Measurements from ENCODE around the gene PCGF5.
"Not testable (repeated sequence)": the region's sequence is repeated elsewhere in the genome, so short reads cannot be mapped to it uniquely, and the experiment has no call there.

The PCGF5 gene

DNA sequence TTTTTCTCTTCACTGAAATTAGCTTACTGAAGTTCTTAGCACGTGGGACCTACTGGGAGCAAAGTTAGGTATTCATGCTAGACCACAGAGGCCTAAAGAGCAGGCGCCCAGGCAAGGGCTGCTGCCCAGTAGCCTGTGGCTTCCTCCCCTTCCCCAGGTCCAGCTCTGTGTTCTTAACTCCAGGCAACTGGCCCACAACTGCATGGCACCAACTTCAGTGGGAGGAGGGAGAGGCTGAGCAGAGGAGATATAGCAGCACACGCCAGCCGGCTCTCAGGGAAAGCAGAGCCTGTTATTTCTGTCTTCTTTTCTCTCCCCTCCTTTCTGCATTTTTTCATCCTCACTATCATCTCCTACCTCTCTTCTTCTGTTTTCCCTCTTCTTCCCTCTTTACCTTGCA, 67.4 kb downstream of the PCGF5 start:
- no peak for DNase-seq

DNA sequence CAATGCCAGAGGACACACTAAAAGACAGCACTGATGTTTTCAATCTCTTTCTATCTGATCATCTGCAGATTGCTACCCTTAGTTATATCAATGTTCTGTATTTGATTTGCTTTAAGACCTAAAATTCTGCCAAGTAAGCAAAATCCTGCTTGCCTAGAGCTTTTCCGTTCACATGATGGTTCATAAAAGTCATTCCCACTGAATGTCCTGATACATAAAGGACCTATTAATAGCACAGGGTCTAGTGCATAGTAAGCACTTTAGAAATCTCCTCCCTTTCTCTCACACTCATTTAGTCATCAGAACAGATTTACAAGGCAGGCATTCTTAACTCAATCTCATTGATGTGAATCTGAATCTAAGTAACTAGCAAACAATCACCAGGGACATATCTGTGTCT, 68.8 kb downstream of the PCGF5 start:
- DNase-seq = no peak

DNA sequence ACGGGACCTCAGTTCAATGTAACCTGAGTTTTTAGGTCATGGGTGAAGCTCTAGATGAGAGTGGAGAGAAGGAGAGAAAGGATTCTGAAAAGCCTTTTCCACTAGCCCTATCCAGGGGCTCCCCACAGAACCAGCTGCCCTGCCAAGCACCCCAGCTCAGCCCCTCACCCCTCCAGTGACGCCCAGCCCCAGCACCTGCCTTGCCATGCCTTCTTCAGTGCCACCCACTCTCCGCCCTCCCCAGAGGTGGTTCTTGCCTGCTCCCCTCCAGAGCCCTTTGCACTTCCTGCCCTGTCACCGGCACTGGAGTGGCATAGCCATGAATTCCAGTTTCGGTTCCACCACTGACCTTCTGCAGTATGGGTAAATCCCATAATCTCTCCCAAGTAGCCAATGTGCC, 70.1 kb downstream of the PCGF5 start:
- DNase-seq = no peak

DNA sequence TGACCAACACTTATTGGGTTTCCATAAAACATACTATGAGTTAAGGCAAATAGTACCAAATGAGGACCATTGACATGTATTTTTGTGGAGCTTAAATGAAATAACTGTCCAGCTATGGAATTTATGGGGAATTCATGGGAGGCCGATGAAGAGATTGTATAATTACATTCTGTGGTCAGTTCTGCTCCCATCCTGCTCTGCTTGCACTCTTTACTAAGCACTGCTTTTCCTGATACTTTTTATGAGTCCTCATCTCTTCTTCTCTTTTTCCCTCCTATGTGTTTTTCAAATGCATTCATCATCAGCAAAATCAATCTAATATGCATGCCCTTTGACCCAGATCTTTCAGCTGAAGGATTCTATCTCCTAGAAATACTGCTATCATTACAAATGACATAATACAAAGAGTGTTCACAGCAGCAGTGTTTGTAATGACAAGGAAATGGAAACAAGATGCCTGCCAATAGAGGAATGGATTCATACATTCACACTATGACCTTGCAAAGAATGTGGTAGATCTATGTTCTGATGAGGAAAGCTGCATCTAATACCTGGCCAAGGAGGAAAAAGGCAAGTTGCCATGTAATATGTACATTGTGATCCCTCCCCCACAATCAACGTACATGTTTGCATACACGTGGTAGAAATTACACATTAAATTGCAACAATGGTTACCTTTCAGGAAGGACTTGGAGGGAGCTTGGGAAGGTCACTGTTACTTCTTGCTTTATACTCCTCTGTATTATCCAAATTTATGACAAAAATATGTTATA, 73.9 kb downstream of the PCGF5 start:
- no peak for DNase-seq

DNA sequence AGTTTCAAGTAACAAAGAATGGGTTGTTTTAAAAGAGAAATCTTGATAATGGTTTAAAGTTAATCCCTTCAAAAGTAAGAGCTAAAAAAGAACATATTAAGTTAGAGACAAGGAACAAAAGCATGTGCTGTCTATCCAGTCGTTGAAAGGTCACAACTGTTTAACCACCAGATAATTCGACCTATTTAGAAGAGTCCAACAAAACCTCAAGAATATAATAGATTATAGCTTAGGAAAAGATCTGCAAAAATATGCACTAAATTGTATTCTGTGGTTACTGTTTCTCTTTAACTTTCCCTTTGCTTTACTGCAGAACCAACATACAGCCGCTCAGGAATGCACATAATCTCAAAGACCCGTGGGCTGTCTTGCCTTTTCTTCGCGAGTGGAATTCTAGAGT, 74.9 kb downstream of the PCGF5 start:
- no peak for DNase-seq

DNA sequence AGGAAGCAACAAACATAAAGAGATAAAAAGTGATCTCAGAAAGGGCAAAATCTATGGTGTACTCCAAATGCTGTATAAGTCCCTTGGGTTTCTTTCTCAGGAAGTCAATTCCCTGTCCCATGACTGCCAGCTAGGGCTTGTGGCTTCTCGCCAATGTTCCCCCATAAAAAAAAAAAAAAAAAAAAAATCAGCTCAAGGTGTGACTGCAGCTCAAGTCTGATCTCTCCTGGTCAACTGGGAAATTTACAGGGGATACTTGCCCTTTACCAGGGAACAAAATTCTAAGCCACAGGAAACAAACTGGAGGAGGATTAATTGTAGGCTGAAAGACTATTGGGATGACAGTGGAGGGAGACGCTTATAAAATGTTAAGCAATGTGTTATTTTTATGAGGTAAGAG, 76.0 kb downstream of the PCGF5 start:
- DNase-seq = no peak

DNA sequence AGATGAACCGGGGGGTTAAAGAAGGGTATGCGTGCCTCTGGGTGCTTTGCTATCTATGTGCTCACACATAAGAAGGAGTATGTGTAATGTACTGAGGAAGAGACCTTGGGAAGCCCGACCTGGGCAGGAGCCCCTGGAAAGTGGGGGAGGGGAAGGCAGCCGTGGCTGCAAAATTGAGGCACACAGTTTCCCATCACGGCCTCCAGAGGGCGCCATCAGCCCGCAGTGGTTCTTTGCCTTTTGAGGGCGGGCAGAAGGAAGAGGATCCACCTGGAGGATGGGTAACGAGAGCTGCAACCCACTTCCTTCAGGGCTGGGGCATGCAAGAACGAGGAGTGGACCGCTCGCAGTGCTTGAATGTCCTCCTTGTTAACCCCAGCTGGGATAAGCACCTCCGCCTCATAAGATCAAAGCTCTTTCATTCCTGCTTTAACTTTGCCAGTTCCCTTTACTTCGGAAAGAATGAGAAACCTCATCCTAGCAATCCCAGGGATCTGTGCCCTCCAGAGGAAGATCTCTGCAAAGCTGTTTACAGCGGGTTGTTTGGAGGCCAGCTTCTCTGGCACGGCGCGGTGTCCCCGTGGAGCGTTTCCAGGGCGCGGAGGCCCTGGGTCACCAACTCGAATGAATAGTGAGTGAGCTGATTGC, 77.9 kb downstream of the PCGF5 start:
- DNase-seq = peak; percentile 39

DNA sequence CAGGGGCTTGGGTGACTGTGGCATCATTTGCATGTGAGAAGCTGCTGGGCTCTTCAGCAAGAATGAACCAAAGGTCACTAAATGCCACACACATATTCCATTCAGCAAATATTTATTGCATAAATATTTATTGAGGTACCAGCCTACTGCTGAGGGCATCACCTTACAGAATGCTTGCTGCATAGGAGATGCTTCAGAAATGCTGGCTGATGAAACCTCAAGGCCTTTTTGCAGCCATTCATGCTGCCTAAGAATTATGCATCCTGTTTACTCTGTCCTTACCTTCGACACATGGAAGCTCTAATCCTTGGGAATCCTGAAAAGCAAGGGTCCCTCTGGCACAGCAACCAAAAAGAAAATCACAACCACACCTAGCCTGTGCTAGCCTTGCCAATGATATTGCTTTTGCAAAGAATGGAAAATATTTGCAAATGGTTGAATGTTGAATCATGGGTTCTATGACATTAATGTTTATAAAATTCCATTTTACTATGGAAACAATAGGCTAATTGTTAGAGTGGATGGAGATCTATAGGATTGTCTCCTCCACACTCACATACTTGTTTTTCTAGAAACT, 79.6 kb downstream of the PCGF5 start:
- DNase-seq = no peak

DNA sequence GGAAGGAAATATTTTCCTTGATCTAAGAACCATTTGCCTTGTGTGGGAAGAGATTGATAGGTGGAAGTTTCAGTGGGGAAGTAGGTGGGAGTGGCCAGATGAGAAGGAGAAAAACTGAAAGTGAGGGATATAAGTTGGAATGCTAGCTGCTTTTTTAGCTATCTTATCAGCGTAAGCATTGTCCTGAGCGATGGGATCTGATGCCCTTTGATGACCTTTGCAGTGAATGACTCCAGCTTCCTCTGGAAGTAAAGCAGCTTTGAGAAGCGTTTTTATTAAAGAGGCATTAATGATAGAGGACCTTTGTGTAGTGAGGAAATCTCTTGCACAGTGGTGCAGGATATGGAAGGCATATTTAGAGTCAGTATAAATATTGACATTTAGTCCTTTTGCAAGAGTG, 82.5 kb downstream of the PCGF5 start:
- DNase-seq = not testable (repeated sequence)

DNA sequence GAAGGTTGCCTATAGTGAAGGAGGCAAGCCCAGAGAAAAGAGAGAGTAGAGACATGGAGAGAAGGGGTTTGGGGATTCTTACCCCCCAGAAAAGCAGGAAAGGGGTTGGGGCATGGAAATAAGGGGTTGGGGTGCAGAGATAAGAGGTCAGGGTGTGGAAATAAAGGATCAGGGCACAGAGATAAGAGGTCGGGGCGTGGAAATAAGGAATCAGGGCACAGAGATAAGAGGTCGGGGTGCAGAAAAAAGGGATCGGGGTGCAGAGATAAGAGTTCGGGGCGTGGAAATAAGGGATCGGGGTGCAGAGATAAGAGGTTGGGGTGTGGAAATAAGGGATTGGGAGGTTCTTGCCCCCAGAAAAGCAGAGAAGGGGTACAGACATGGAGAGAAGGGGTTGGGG, 85.5 kb downstream of the PCGF5 start:
- DNase-seq = not testable (repeated sequence)

DNA sequence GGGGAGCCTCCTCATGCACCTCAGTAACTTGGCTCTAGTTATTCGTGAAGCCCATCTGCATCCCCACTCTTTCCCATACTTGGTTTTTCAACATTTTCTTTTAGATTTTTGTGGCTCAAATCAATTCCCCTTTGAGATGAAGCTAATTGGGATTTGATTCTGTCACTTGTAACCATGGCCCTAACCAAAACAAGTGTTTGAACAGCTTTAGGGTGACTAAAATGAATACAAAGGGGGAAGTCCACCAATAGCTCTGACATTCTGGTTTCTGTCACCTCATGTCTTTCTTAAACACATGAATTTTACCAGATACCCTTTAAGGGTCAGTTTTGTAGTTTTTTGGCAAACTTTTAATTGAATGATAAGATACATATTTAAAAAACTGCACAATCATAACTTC, 87.0 kb downstream of the PCGF5 start:
- DNase-seq = no peak

DNA sequence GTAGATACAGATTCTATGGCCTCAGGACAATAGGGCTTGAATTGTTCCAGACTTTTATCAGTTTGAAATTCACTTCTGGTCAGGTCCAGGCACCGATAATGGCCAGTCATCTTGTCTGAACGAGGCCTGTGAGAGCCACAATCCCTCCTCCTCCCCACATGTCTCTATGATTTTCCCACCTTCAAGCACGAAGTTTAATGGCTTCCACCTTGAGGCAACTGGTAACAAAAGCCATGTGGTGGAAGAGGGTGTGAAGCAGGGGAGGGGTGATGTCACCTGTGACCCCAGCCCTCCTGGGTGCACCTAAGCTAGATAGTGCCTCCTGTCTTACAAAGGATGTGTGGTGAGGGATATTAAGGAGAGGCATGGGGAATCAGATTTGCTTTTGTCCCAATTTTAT, 89.2 kb downstream of the PCGF5 start:
- DNase-seq = no peak

DNA sequence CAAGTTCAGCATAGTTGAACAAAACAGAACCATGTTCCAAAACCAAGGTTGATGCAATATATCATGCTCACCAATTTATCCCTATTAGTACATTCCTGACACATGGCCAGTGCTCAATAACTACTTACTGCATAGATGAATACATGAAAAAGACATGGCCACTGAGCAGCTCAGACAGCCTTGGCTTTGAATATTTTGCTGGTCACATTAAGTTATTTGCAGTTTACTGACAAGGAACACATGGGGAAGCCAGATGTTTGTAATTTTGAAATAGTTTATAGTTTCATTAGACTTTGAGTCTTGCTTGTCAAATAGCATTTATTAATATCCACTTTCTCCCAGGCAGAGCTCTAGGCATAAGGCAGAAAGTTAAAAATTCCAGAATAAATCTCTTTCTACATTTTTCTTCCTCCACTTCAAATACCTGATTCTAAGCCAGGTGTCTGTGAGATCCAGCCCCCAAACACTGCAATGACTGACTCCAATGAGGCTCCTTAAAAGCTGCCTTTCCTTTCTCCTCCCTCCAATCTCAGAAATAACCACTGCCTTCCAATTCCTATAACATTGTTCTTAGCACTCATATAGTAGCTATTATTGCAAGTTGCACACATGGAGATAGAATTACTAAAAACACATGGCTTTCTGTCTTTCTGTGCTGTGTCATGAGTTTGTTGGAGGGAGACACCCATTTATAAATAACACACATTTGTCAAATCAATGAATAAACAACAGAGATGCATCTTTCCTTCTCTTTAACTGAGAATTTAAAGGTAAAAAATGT, 91.3 kb downstream of the PCGF5 start:
- DNase-seq = no peak

DNA sequence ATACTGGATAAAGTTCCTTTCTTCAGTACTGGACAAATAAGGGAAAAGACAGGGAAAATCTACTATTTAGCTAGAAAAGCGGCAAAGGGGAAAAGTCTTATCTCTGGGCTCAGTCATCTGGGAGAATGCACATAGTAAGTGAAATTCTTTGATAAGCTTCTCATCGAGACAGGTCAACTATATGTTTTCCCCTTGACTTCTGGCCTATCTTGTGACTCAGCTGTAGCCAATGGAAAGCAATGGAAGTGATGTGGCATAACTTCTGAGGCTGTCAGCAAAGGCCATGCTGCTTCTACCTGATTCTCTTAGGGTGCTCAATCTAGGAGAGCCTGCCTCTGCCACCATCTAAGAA, 91.9 kb downstream of the PCGF5 start:
- no peak for DNase-seq

DNA sequence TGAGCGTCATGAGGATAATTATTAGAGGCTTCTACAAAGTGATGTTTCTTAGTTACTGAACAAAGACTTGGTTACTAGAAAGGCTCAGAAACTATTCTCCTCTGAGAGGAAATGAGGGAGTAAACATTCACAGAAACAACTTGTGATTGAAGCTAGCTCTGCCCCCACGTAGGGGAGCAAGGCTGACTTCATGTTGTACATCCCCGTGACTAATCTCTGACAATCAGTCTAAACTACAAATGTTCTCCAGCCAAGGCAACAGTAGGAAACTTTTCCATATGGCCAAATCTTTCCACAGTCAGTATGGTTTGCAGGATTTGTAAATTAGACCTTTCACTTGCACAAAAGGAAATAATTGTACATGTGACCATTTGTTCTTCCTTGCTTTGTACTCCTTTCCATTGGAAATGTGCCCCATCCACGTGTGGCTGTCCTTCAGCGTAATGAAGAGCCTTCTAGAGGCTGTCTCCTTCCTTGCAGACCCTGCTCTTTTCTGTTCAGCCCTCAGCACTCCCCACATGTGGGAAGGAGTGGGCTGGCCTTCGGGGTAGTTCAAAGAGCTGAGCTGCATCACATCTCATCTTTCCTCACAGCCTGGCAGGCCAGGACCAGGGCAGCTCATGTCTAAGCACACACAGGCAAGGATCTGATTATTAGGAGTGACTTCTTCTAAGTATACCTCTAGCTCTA, 93.5 kb downstream of the PCGF5 start:
- DNase-seq = no peak

DNA sequence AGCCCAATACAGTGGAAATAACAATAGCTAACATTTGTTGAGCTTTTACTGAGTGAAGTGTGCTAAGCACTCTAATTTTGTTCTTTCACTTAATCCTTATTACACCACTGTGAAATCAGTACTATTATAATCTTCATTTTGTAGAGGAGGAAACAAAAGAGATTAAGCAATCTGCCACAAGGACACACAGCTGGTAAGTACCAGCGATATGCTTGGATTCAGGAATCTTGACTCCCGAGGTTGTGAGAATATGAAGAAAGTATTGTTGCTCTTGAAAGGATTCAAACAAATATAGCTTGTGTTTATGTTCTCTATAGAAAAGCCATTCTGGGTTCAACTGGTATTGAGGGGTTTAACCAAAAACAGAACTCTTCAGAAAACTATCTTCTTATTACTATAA, 96.0 kb downstream of the PCGF5 start:
- DNase-seq = no peak

DNA sequence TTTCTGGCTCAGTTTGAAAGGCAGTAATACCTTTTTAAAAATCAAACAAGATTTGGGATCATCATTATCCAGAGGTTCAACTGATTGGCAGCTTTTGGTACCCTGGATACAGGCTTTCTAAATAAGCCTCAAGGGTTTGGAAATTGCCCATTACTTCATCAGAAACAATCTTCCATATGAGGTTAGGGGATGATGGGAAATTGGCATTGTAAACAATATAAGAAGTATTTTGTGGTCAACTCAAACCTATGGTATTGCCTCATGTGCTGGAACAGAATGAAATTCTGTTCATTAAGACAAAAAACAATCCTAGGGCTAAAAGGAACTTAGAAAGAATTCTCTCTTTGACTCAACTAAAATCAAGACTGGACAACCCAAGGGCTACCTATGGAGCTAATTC, 97.1 kb downstream of the PCGF5 start:
- no peak for DNase-seq

DNA sequence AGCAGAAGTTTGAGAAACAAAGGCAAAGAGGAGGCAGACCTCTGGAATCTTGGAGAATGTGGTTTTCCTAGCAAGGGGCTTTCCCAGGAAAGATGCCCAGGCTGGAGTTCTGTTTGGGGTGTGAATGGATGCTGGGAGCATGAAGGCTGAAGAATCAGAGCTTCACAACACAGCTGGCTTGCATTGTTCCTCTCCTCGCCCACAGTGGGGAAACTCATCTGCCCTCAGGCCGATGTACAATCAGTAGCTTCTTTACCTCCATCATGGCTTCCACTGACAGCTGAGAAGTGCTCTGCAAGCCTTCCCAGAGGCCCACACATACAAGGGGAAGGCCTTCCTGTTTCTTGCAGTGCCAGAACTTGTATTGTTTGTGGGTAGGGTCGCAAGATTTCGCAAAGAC, 98.9 kb downstream of the PCGF5 start:
- no peak for DNase-seq

DNA sequence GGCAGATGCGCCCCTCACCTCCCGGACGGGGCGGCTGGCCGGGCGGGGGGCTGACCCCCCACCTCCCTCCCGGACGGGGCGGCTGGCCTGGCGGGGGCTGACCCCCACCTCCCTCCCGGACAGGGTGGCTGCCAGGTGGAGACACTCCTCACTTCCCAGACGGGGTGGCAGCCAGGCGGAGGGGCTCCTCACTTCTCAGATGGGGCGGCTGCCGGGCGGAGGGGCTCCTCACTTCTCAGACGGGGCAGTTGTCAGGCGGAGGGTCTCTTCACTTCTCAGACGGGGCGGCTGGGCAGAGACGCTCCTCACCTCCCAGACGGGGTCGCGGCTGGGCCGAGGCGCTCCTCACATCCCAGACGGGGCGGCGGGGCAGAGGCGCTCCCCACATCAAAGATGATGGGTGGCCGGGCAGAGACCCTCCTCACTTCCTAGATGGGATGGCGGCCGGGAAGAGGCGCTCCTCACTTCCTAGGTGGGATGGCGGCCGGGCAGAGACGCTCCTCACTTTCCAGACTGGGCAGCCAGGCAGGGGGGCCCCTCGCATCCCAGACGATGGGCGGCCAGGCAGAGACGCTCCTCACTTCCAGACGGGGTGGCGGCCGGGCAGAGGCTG, 102.9 kb downstream of the PCGF5 start:
- DNase-seq = not testable (repeated sequence)

DNA sequence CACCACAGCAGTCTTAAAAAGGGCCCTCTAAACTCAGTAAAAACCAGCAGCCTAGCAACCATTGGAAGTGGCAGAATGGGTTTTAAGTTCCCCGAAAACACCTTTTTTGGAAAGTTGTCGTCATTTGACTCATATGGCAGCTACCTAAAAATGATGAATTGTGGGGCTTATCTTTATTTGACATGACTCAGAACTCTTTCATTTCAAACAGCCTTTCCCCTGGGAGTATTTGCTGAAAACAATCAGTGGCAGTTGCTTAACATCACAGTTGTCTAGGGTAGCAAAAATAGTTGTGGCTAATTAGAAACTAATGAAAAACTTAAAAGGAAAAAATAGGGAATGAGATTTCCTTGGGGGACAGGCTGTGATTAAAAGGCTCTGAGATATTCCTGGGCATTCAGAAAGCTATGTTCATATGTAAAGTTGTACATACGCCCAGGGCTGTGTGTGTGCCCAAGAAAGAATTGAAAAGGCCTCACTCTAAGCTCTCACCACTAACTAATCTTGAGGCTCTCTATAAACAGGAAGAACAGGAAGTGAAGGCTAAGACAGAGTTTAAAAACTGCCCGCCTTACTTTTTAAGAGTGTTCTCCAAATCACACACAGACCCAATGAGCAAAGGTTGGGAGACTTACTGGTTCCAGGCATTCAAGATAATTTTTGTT, 108.0 kb downstream of the PCGF5 start:
- no peak for DNase-seq

Data from NCI-H2029 treated with DMSO at 0.1 percent for 48 hours (cell line).